ENCODE data around the gene PMFBP1. TPM values are rescaled to one million over a fixed set of nuclear protein-coding genes. Genes with fewer than 3 reads are reported as not detected.

The PMFBP1 gene
- polyA plus RNA-seq, 1 experiment: 0.07 TPM

DNA sequence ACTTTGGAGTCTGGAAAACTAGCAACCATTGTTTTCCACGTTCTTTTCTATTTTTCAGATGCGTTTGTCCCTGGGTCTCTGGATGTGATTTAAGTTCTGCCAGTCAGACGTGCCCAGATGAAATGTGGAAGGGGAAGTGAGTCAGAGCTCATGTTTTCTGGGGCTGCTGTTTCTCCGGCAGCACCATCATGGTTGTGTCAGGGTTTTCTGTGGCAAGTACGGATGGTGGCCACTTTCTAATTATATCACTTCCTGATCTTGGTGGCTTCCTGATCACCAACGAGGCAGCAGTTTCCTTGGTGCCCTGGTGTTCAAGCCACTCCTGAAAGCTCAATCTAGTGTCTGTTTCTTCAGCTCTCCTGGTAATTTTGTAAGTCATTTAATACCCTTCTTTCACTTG is 31.4 kb upstream of the PMFBP1 start:
- H3K4me3 ChIP-seq (ENCODE audit: low read depth, low read length): no peak overlapping the region
- ChIA-PET CTCF (no interaction called here), POLR2A (interaction anchor here (0.5 kb wide), 1 partner anchor 931 kb away, joined by 4 read pairs; no protein-coding TSS in a partner anchor)
- H3K27me3 ChIP-seq (ENCODE audit: control insufficient read depth, insufficient read depth, low read length): no peaks in the 10 kb centered on the region
- no peak for DNase-seq (ENCODE audit: low read depth)
- H3K36me3 ChIP-seq (ENCODE audit: control insufficient read depth, insufficient read depth, low read length): no peaks in the 10 kb centered on the region
- TF ChIP-seq, protein P1, sequence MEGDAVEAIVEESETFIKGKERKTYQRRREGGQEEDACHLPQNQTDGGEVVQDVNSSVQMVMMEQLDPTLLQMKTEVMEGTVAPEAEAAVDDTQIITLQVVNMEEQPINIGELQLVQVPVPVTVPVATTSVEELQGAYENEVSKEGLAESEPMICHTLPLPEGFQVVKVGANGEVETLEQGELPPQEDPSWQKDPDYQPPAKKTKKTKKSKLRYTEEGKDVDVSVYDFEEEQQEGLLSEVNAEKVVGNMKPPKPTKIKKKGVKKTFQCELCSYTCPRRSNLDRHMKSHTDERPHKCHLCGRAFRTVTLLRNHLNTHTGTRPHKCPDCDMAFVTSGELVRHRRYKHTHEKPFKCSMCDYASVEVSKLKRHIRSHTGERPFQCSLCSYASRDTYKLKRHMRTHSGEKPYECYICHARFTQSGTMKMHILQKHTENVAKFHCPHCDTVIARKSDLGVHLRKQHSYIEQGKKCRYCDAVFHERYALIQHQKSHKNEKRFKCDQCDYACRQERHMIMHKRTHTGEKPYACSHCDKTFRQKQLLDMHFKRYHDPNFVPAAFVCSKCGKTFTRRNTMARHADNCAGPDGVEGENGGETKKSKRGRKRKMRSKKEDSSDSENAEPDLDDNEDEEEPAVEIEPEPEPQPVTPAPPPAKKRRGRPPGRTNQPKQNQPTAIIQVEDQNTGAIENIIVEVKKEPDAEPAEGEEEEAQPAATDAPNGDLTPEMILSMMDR (IDR thresholded peaks at IDR 0.05; ENCODE audit: insufficient read depth, low read depth, low read length): no peak

DNA sequence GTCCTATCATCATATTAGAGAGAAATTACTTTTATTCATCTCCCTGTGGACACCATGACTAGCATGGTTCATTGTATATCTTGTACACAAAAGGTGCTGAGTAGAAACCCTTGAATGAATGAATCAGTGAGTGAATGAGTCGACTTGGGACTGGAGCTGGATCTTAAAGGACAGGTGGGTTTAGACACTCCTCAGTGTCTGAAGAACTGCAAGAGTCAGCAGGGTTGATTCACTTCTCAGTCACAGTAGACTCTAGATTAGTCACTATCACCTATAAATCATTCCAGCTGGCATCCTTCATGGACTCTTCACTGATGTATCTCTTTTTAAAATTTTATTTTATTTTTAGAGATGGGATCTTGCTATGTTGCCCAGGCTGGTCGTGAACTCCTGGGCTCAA is 30.1 kb upstream of the PMFBP1 start:
- no peak for DNase-seq (ENCODE audit: low read depth)
- TF ChIP-seq, protein P1 (IDR thresholded peaks at IDR 0.05; ENCODE audit: insufficient read depth, low read depth, low read length): no peak
- H3K4me3 ChIP-seq (ENCODE audit: low read depth, low read length): no peak overlapping the region
- ChIA-PET CTCF (no interaction called here), POLR2A (no interaction called here)
- H3K27me3 ChIP-seq (ENCODE audit: control insufficient read depth, insufficient read depth, low read length): no peaks in the 10 kb centered on the region
- H3K36me3 ChIP-seq (ENCODE audit: control insufficient read depth, insufficient read depth, low read length): no peaks in the 10 kb centered on the region

GRCh38 chr16:72201387-72201786 is 29.4 kb upstream of the PMFBP1 start:
- DNase-seq (ENCODE audit: low read depth): no peak
- Histone ChIP-seq H3K4me3 (ENCODE audit: low read depth, low read length) (no peak overlapping the region), H3K27me3 (ENCODE audit: control insufficient read depth, insufficient read depth, low read length) (no peaks in the 10 kb centered on the region), H3K36me3 (ENCODE audit: control insufficient read depth, insufficient read depth, low read length) (no peaks in the 10 kb centered on the region)
- CTCF ChIA-PET: no interaction called here
- POLR2A ChIA-PET: no interaction called here
- TF ChIP-seq, protein P1 (IDR thresholded peaks at IDR 0.05; ENCODE audit: insufficient read depth, low read depth, low read length): no peak

DNA sequence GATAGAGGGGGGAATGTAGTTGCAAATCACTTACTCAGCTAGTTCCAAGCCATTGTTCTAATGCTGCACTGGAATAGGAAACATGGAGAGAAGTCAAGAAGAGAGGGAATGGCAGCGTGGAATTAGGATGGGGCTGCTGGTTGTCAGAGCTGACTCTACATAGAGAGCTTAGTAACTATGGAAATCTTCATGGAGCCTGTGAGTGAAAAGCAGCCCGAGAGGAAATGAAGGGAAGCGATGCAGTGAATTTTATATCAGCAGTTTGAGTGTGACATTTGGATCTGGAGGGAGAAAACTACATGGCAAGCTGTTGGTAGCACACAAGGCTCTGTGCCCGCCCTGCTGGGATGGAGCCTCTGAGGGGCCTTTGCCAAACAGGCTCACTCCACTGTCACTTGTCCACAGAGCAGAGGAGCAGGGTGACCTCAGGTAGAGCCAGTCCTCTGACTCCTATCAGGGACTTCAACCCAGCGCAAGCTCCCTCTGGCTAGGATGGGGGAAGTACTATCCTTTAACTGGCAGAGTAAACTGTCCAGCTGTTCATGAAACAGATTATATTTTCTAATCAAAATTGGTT is 27.9 kb upstream of the PMFBP1 start:
- no peaks in the 10 kb centered on the region for H3K27me3 ChIP-seq (ENCODE audit: control insufficient read depth, insufficient read depth, low read length)
- DNase-seq (ENCODE audit: low read depth): no peak
- ChIA-PET CTCF (interaction anchor here (0.7 to 1.1 kb wide), 2 partner anchors 56 to 267 kb away, joined by 3 read pairs; no protein-coding TSS in a partner anchor), POLR2A (no interaction called here)
- no peaks in the 10 kb centered on the region for H3K36me3 ChIP-seq (ENCODE audit: control insufficient read depth, insufficient read depth, low read length)
- no peak overlapping the region for H3K4me3 ChIP-seq (ENCODE audit: low read depth, low read length)
- TF ChIP-seq, protein P1 (IDR thresholded peaks at IDR 0.05; ENCODE audit: insufficient read depth, low read depth, low read length): no peak

- POLR2A ChIA-PET: no interaction called here
- CTCF ChIA-PET: interaction anchor here (0.7 to 1.5 kb wide), 4 partner anchors 8 to 55 kb away, joined by 3 to 4 read pairs (median 3); no protein-coding TSS in a partner anchor
- H3K4me3 ChIP-seq (ENCODE audit: low read depth, low read length): no peak overlapping the region
- TF ChIP-seq, protein P1 (IDR thresholded peaks at IDR 0.05; ENCODE audit: insufficient read depth, low read depth, low read length): no peak
- H3K36me3 ChIP-seq (ENCODE audit: control insufficient read depth, insufficient read depth, low read length): no peaks in the 10 kb centered on the region
- H3K27me3 ChIP-seq (ENCODE audit: control insufficient read depth, insufficient read depth, low read length): no peaks in the 10 kb centered on the region
- DNase-seq (ENCODE audit: low read depth): no peak
Observed at GRCh38 chr16:72198771-72199201, 26.8 kb upstream of the PMFBP1 start.
